ENCODE data around the gene MED16.
A peak's percentile ranks its signal among the peaks of the same experiment; 100 is the strongest.

MED16 gene

GRCh38 chr19:892894-893689 lies at the start of gene MED16, which contains the start of gene RNU6-9:
TSS of gene MED16 (minus strand) at chr19:893187. CDS start at chr19:891131, 2,056 bp downstream.
TSS of gene RNU6-9 (plus strand) at chr19:893484.
- peak; percentile 92 for DNase-seq

- DNase-seq = no peak
Observed at GRCh38 chr19:942133-942645, 49.2 kb upstream of the MED16 start.

- no peak for DNase-seq
Observed at GRCh38 chr19:941292-942132, 48.5 kb upstream of the MED16 start.

GRCh38 chr19:940591-941291 lies 47.8 kb upstream of the MED16 start:
- DNase-seq = peak; percentile 82

- DNase-seq = no peak
Observed at GRCh38 chr19:939922-940321, 46.9 kb upstream of the MED16 start.

GRCh38 chr19:939439-939838 lies 46.5 kb upstream of the MED16 start:
- DNase-seq = no peak

- DNase-seq = no peak
Observed at GRCh38 chr19:938233-938923, 45.4 kb upstream of the MED16 start.

GRCh38 chr19:937259-937694 lies 44.3 kb upstream of the MED16 start:
- DNase-seq = peak; percentile 69

- no peak for DNase-seq
Observed at GRCh38 chr19:936175-936546, 43.2 kb upstream of the MED16 start.

GRCh38 chr19:934865-935479 lies 42.0 kb upstream of the MED16 start:
- peak; percentile 52 for DNase-seq

GRCh38 chr19:934197-934840 lies 41.3 kb upstream of the MED16 start:
- no peak for DNase-seq

GRCh38 chr19:933553-933882 lies 40.5 kb upstream of the MED16 start:
- no peak for DNase-seq

- no peak for DNase-seq
Observed at GRCh38 chr19:932648-933552, 39.9 kb upstream of the MED16 start.

GRCh38 chr19:931860-932647 lies 39.1 kb upstream of the MED16 start:
- no peak for DNase-seq

- DNase-seq = no peak
Observed at GRCh38 chr19:929891-930258, 36.9 kb upstream of the MED16 start.

- no peak for DNase-seq
Observed at GRCh38 chr19:929203-929890, 36.4 kb upstream of the MED16 start.

- no peak for DNase-seq
Observed at GRCh38 chr19:928471-929202, 35.6 kb upstream of the MED16 start.

GRCh38 chr19:927780-928401 lies 34.9 kb upstream of the MED16 start:
- no peak for DNase-seq
